H9 (cell line): Measurements from ENCODE around the gene CRACR2A. TPM values are rescaled to one million over a fixed set of nuclear protein-coding genes. Genes with fewer than 3 reads are reported as not detected.

Source experiments
- DNase-seq: peaks from one replicate; pipeline ENCODE4 v3.0.0-alpha.2; 2017
- H2AFZ ChIP-seq: one replicate; pipeline ENCODE4 v1.6.1; 2013; ENCODE audit warnings: mild to moderate bottlenecking, low read length, control low read depth, moderate library complexity
- H2AK5ac ChIP-seq: 2 replicates; pipeline ENCODE4 v1.6.1; 2013; ENCODE audit warnings: low read length, control low read depth, mixed read lengths; ENCODE audit not compliant: insufficient read length
- H2BK120ac ChIP-seq: one replicate; pipeline ENCODE4 v1.6.1; 2013; ENCODE audit warnings: low read depth, mild to moderate bottlenecking, low read length, control low read depth, inconsistent platforms; ENCODE audit not compliant: poor library complexity, severe bottlenecking
- H2BK12ac ChIP-seq: 2 replicates; pipeline ENCODE4 v1.6.1; 2013; ENCODE audit warnings: low read length, control low read depth, mixed read lengths, low read depth; ENCODE audit not compliant: insufficient read length
- H2BK15ac ChIP-seq: 2 replicates; pipeline ENCODE4 v1.6.1; 2013; ENCODE audit warnings: low read depth, low read length, control low read depth
- H2BK20ac ChIP-seq: one replicate; pipeline ENCODE4 v1.6.1; 2013; ENCODE audit warnings: low read depth, mild to moderate bottlenecking, low read length, control low read depth, inconsistent platforms; ENCODE audit not compliant: poor library complexity, severe bottlenecking
- H2BK5ac ChIP-seq: 2 replicates; pipeline ENCODE4 v1.6.1; 2013; ENCODE audit warnings: low read length, control low read depth, mixed read lengths; ENCODE audit not compliant: insufficient read length
- H3K14ac ChIP-seq: 2 replicates; pipeline ENCODE4 v1.6.1; 2013; ENCODE audit warnings: low read length, control low read depth; ENCODE audit not compliant: insufficient read depth
- H3K18ac ChIP-seq: 2 replicates; pipeline ENCODE4 v1.6.1; 2013; ENCODE audit warnings: low read depth, mild to moderate bottlenecking, mixed read lengths, low read length, control low read depth; ENCODE audit not compliant: insufficient read length
- H3K23ac ChIP-seq: 2 replicates; pipeline ENCODE4 v1.6.1; 2013; ENCODE audit warnings: low read length, control low read depth, mixed read lengths, low read depth; ENCODE audit not compliant: insufficient read length
- H3K23me2 ChIP-seq: 2 replicates; pipeline ENCODE4 v1.6.1; 2013; ENCODE audit warnings: low read depth, mild to moderate bottlenecking, mixed read lengths, low read length, control low read depth; ENCODE audit not compliant: insufficient read length, poor library complexity, severe bottlenecking
- H3K27ac ChIP-seq: 2 replicates; pipeline ENCODE4 v1.5.1; 2013; ENCODE audit warnings: low read length, control low read depth, mixed read lengths, low read depth; ENCODE audit not compliant: insufficient read length
- H3K27me3 ChIP-seq: 2 replicates; pipeline ENCODE4 v1.6.1; 2013; ENCODE audit warnings: low read length, control low read depth, inconsistent platforms; ENCODE audit not compliant: insufficient read depth
- H3K4ac ChIP-seq: 2 replicates; pipeline ENCODE4 v1.6.1; 2013; ENCODE audit warnings: low read depth, mild to moderate bottlenecking, control low read depth, inconsistent platforms, low read length, moderate library complexity
- H3K4me1 ChIP-seq: 2 replicates; pipeline ENCODE4 v1.6.1; 2013; ENCODE audit warnings: low read length, control low read depth, inconsistent platforms; ENCODE audit not compliant: insufficient read depth
- H3K4me2 ChIP-seq: 2 replicates; pipeline ENCODE4 v1.6.1; 2013; ENCODE audit warnings: low read length, control low read depth, mixed read lengths; ENCODE audit not compliant: insufficient read length, insufficient read depth
- H3K56ac ChIP-seq: 2 replicates; pipeline ENCODE4 v1.6.1; 2013; ENCODE audit warnings: low read depth, mild to moderate bottlenecking, mixed read lengths, low read length, control low read depth; ENCODE audit not compliant: insufficient read length
- H3K79me1 ChIP-seq: 2 replicates; pipeline ENCODE4 v1.6.1; 2013; ENCODE audit warnings: low read depth, mild to moderate bottlenecking, moderate library complexity, low read length, control low read depth, inconsistent platforms; ENCODE audit not compliant: insufficient read depth, poor library complexity, severe bottlenecking
- H3K79me2 ChIP-seq: 2 replicates; pipeline ENCODE4 v1.6.1; 2013; ENCODE audit warnings: low read length, control low read depth, inconsistent platforms; ENCODE audit not compliant: insufficient read depth
- H3K9ac ChIP-seq: 2 replicates; pipeline ENCODE4 v1.6.1; 2013; ENCODE audit warnings: low read length, control low read depth, mixed read lengths; ENCODE audit not compliant: insufficient read length; ENCODE audit errors: extremely low read depth
- H3K9me3 ChIP-seq: one replicate; pipeline ENCODE4 v1.6.1; 2013; ENCODE audit warnings: low read depth, low read length, inconsistent platforms; ENCODE audit not compliant: control insufficient read depth
- H3T11ph ChIP-seq: one replicate; pipeline ENCODE4 v1.6.1; 2013; ENCODE audit warnings: mild to moderate bottlenecking, low read length, control low read depth, inconsistent platforms
- H4K20me1 ChIP-seq: one replicate; pipeline ENCODE4 v1.6.1; 2013; ENCODE audit not compliant: control insufficient read depth, insufficient read length, insufficient read depth
- H4K5ac ChIP-seq: 2 replicates; pipeline ENCODE4 v1.6.1; 2013; ENCODE audit warnings: low read depth, mild to moderate bottlenecking, mixed read lengths, low read length, control low read depth; ENCODE audit not compliant: insufficient read length
- H4K8ac ChIP-seq: replicated peaks from 2 replicates; pipeline ENCODE4 v1.6.1; 2013; ENCODE audit warnings: low read length, control low read depth, mixed read lengths, low read depth; ENCODE audit not compliant: insufficient read length
- H4K91ac ChIP-seq: 2 replicates; pipeline ENCODE4 v1.6.1; 2013; ENCODE audit warnings: low read depth, mild to moderate bottlenecking, moderate library complexity, mixed read lengths, low read length, control low read depth; ENCODE audit not compliant: insufficient read length
- H3K27ac Mint-ChIP-seq, 3 experiments: 2 replicates in 2 of 3; 3 replicates in 1 of 3; pipeline ENCODE4 v1.8.0; 2020 to 2021; ENCODE audit warnings: mixed read lengths in 3 of 3, mild to moderate bottlenecking in 1 of 3, moderate library complexity in 1 of 3
- H3K27me3 Mint-ChIP-seq: 2 replicates; pipeline ENCODE4 v1.8.0; 2021; ENCODE audit warnings: low read depth, mild to moderate bottlenecking, moderate library complexity, mixed read lengths
- H3K36me3 Mint-ChIP-seq, 3 experiments: 2 replicates in 2 of 3; 3 replicates in 1 of 3; pipeline ENCODE4 v1.8.0; 2020 to 2021; ENCODE audit warnings: low read depth in 3 of 3, mixed read lengths in 3 of 3; ENCODE audit not compliant: insufficient read depth in 1 of 3
- H3K4me1 Mint-ChIP-seq, 2 experiments: 2 replicates each; pipeline ENCODE4 v1.8.0; 2020; ENCODE audit warnings: mixed read lengths in 2 of 2
- H3K4me3 Mint-ChIP-seq, 2 experiments: 2 replicates in 1 of 2; 3 replicates in 1 of 2; pipeline ENCODE4 v1.8.0; 2020 to 2021; ENCODE audit warnings: mild to moderate bottlenecking in 2 of 2, mixed read lengths in 2 of 2, moderate library complexity in 1 of 2
- H3K9me3 Mint-ChIP-seq, 2 experiments: 2 replicates in 1 of 2; 3 replicates in 1 of 2; pipeline ENCODE4 v1.8.0; 2020; ENCODE audit warnings: mild to moderate bottlenecking in 2 of 2, mixed read lengths in 2 of 2, moderate library complexity in 1 of 2
- CTCF ChIP-seq: fragments of 200-600 bp; sonication (generic); conservative IDR thresholded peaks from 3 replicates; pipeline ENCODE4 v1.8.0; 2021; ENCODE audit warnings: antibody characterized with exemption, mild to moderate bottlenecking
- whole genome bisulfite sequencing: extraction: QIAGEN DNeasy Blood & Tissue Kit; methylation state at CpG from one replicate; pipeline ENCODE4 v1.1.7; 2013; ENCODE audit warnings: missing lambda C conversion rate, low lambda C conversion rate, mixed read lengths; ENCODE audit not compliant: insufficient read length; ENCODE audit errors: extremely low coverage; 5-methylcytosine and 5-hydroxymethylcytosine counted together
- total RNA-seq: library from RNA; stranded (reverse); gene quantifications from 2 replicates; pipeline ENCODE4 v1.2.1, GENCODE V29; 2021

The CRACR2A gene
- total RNA-seq, 1 experiment from 2014 or later = 2.0 TPM

DNA sequence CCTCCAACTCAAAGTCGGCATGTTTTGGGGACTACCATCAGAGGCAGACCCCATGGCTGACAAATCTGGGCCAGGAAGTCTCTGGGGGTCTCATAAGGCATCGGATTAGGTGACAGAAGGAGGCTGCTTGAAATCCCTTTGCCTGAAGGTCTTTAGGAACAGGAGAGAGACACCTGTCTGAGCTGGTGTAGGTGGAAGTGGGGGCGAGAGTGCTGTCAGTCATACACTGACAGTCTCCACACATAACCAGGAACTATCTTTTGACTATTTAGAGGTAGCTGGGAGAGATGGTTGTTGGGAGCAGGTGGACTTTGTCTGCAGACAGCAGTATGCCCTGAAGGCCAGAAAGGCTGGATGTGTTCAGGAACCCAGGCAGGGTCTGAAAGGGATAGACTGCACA, 163.2 kb downstream of the CRACR2A start:
- H3K4me1 Mint-ChIP-seq = peaks cover 6 to 12% of the 10 kb centered on the region in 2 experiments
- H3K36me3 Mint-ChIP-seq = no peaks in the 10 kb centered on the region
- H3K27ac Mint-ChIP-seq = no peak overlapping the region
- no peak overlapping the region for H3K14ac ChIP-seq
- H3K9me3 ChIP-seq = no peaks in the 10 kb centered on the region
- H3K23ac ChIP-seq = no peak overlapping the region
- H3K9me3 Mint-ChIP-seq = no peaks in the 10 kb centered on the region; a peak in 1 of 5 replicates
- peaks cover 37% of the 10 kb centered on the region for H3K27me3 Mint-ChIP-seq
- TF ChIP-seq CTCF = no peak
- no peak overlapping the region for H2BK12ac ChIP-seq
- no peak overlapping the region for H2AK5ac ChIP-seq
- H3K79me2 ChIP-seq = no peaks in the 10 kb centered on the region
- no peak overlapping the region for H3K9ac ChIP-seq
- DNase-seq = no peak
- no peaks in the 10 kb centered on the region for H3K23me2 ChIP-seq
- no peak overlapping the region for H3K4me2 ChIP-seq
- no peaks in the 10 kb centered on the region for H3K27me3 ChIP-seq
- H4K20me1 ChIP-seq = no peaks in the 10 kb centered on the region
- H4K91ac ChIP-seq = no peak overlapping the region
- no peak overlapping the region for H3K56ac ChIP-seq
- H3T11ph ChIP-seq = no peak overlapping the region
- H3K4me3 Mint-ChIP-seq = no peak overlapping the region
- no peak overlapping the region for H2BK120ac ChIP-seq
- no peaks in the 10 kb centered on the region for H3K4me1 ChIP-seq
- H3K18ac ChIP-seq = no peak overlapping the region
- H2BK15ac ChIP-seq = no peak overlapping the region
- H2BK20ac ChIP-seq = no peak overlapping the region
- no peak overlapping the region for H4K5ac ChIP-seq
- no peak overlapping the region for H4K8ac ChIP-seq
- H2AFZ ChIP-seq = no peak overlapping the region
- WGBS = no CpG with 5 or more reads among the region's 3 CpGs
- H3K27ac ChIP-seq = no peak overlapping the region
- no peaks in the 10 kb centered on the region for H3K79me1 ChIP-seq
- H2BK5ac ChIP-seq = no peak overlapping the region
- H3K4ac ChIP-seq = no peak overlapping the region
